SK-N-MC (cell line): Measurements from ENCODE around the gene DHX8.

ENCODE experiments used
- EZH2 ChIP-seq: fragments of 200-600 bp; sonication (generic); IDR thresholded peaks from one replicate; pipeline ENCODE4 v1.6.1; 2017; ENCODE audit warnings: antibody characterized with exemption
- POLR2AphosphoS5 ChIP-seq: IDR thresholded peaks from 2 replicates; pipeline ENCODE4 v1.6.1; 2012; ENCODE audit warnings: mild to moderate bottlenecking, low read depth, low read length, borderline replicate concordance

GRCh38 chr17:43547189-43547550, 63.4 kb downstream of the DHX8 start:
- TF ChIP-seq POLR2AphosphoS5: no peak
- no peak for TF ChIP-seq EZH2
